ENCODE results near the gene FAM114A2.

- TF ChIP-seq CTCF (conservative IDR thresholded peaks at IDR 0.05; ENCODE audit: low read length): no peak
- no peak for TF ChIP-seq EZH2phosphoT487 (IDR thresholded peaks at IDR 0.05; ENCODE audit: borderline replicate concordance, low read depth, low read length)
Measured at GRCh38 chr5:154047324-154047723, 8.6 kb upstream of the FAM114A2 start.

All from OCI-LY7 (cell line).